Upper lobe of left lung (tissue), 6 donors: Measurements from ENCODE around the gene SPTSSB. TPM values are rescaled to one million over a fixed set of nuclear protein-coding genes. Genes with fewer than 3 reads are reported as not detected.

Experiments used
- ATAC-seq, 2 donors: fragments of 200-7000 bp; cut with Tn5 transposase; one replicate each; pipeline ENCODE4 v1.9.1; 2022; ENCODE audit warnings: mild to moderate bottlenecking in 2 of 2, moderate library complexity in 2 of 2; ENCODE audit not compliant: low FRiP score in 2 of 2
- DNase-seq, 2 donors: peaks; one replicate each; pipeline ENCODE4 v3.0.0-alpha.2; 2019 to 2020
- H3K27ac ChIP-seq, 4 donors: fragments of 200-600 bp; sonication (generic); one replicate each; pipeline ENCODE4 v1.5.1; 2016 to 2019
- H3K27me3 ChIP-seq, 4 donors: fragments of 200-600 bp; sonication (generic); one replicate each; pipeline ENCODE4 v1.5.1; 2017 to 2019
- H3K36me3 ChIP-seq, 4 donors: fragments of 200-600 bp; sonication (generic); one replicate each; pipeline ENCODE4 v1.5.1; 2016 to 2019
- H3K4me1 ChIP-seq, 4 donors: fragments of 200-600 bp; sonication (generic); one replicate each; pipeline ENCODE4 v1.5.1; 2018 to 2019
- H3K4me3 ChIP-seq, 4 donors: fragments of 200-600 bp; sonication (generic); one replicate each; pipeline ENCODE4 v1.5.1; 2017 to 2019; ENCODE audit warnings: mild to moderate bottlenecking in 2 of 4, moderate library complexity in 1 of 4
- H3K9me3 ChIP-seq, 4 donors: fragments of 200-600 bp; sonication (generic); one replicate each; pipeline ENCODE4 v1.5.1; 2018 to 2019
- EP300 ChIP-seq, 4 donors: sonication (generic); formaldehyde crosslinking; IDR thresholded peaks; one replicate each; pipeline ENCODE4 v1.5.1; 2017; ENCODE audit warnings: antibody characterized with exemption in 4 of 4, control low read depth in 2 of 4
- POLR2A ChIP-seq, 4 donors: fragments of 450-650 bp; IDR thresholded peaks; one replicate each; pipeline ENCODE4 v1.5.1; 2016 to 2017; ENCODE audit warnings: antibody characterized with exemption in 4 of 4, mild to moderate bottlenecking in 2 of 4
- POLR2AphosphoS5 ChIP-seq, 2 donors: sonication (generic); formaldehyde crosslinking; IDR thresholded peaks; one replicate each; pipeline ENCODE4 v1.5.1; 2017; ENCODE audit warnings: antibody characterized with exemption in 2 of 2
- WGBS, 2 donors: methylation state at CpG; one replicate each; pipeline ENCODE4 v1.1.5; 2017 to 2018; 5-methylcytosine and 5-hydroxymethylcytosine counted together
- total RNA-seq, 6 donors: library from RNA; depleted of rRNA in 4 of 6; stranded (reverse); fragments of >200 nt in 4 of 6; gene quantifications; one replicate each; pipeline versions ENCODE4 v1.1.0 to v1.2.1, GENCODE V29; 2016 to 2021
- TF ChIP-seq, protein P1 (sequence below), 6 experiments: fragments of 450-650 bp in 4 of 6; fragments of 200-600 bp in 2 of 6; sonication (generic) in 2 of 6; IDR thresholded peaks; one replicate each; pipeline ENCODE4 v1.5.1; 2016 to 2019; ENCODE audit warnings: antibody characterized with exemption in 6 of 6
- donor health status: DM: no; HTN: no; CAD: no; lungs with moderate emphysema.
- donor health status: DM: no; HTN: yes; CAD: no; lungs with severe emphysema.

SPTSSB gene
- total RNA-seq, 6 donors from 2014 or later: 0.46 to 1.1 (median 0.98) TPM; not detected in 3

DNA sequence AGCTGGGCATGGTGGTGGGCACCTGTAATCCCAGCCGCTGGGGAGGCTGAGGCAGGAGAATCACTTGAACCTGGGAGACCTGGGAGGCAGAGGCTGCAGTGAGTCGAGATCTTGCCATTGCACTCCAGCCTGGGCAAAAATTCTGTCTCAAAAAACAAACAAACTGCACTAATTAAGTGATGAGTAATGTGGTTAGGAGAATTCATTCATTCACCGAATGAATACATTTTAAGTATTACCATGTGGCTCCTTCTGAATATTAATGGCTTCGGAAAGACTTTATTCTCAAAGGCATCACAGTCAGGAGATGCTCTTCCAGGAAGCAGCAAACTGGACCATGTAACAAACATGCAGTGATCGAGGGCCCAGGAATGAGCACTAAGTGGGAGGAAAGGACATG is 23.6 kb downstream of the SPTSSB start:
- H3K27ac ChIP-seq: no peak overlapping the region
- no peak overlapping the region for H3K4me3 ChIP-seq
- H3K4me1 ChIP-seq: no peaks in the 10 kb centered on the region
- no peak for ATAC-seq
- no peaks in the 10 kb centered on the region for H3K36me3 ChIP-seq
- no peaks in the 10 kb centered on the region for H3K27me3 ChIP-seq
- H3K9me3 ChIP-seq: no peaks in the 10 kb centered on the region
- TF ChIP-seq POLR2AphosphoS5 (IDR thresholded peaks at IDR 0.05): no peak
- WGBS, 2 donors: 92 to 94% methylated on average over 5 of the region's 5 CpGs
- DNase-seq: no peak

DNA sequence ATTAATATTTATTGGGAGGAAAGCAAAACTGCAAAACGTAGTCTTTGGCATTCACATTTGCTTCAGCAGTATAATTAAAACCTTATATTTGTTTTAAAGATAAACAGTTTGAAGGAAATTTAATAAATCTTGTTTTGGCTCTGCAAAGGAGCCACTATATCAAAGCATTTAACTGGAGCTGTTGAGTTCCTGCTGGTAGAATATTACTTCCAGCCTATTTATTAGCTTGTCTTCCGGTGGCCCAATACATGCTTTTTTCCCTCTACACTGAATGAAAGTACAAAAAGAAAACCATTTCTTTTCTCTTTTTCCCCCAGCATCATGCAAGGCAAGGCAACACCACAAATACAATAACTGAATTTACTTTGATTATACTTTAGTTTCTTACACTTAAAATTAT is 26.3 kb downstream of the SPTSSB start:
- no peaks in the 10 kb centered on the region for H3K36me3 ChIP-seq
- no peak overlapping the region for H3K4me3 ChIP-seq
- no peak for ATAC-seq
- H3K27ac ChIP-seq: no peak overlapping the region
- no peaks in the 10 kb centered on the region for H3K27me3 ChIP-seq
- WGBS, 2 donors: 51 to 52% methylated on average over 2 of the region's 2 CpGs
- DNase-seq: no peak
- TF ChIP-seq POLR2AphosphoS5 (IDR thresholded peaks at IDR 0.05) (no peak), EP300 (IDR thresholded peaks at IDR 0.05) (no peak), POLR2A (IDR thresholded peaks at IDR 0.05) (no peak)
- TF ChIP-seq, protein P1, sequence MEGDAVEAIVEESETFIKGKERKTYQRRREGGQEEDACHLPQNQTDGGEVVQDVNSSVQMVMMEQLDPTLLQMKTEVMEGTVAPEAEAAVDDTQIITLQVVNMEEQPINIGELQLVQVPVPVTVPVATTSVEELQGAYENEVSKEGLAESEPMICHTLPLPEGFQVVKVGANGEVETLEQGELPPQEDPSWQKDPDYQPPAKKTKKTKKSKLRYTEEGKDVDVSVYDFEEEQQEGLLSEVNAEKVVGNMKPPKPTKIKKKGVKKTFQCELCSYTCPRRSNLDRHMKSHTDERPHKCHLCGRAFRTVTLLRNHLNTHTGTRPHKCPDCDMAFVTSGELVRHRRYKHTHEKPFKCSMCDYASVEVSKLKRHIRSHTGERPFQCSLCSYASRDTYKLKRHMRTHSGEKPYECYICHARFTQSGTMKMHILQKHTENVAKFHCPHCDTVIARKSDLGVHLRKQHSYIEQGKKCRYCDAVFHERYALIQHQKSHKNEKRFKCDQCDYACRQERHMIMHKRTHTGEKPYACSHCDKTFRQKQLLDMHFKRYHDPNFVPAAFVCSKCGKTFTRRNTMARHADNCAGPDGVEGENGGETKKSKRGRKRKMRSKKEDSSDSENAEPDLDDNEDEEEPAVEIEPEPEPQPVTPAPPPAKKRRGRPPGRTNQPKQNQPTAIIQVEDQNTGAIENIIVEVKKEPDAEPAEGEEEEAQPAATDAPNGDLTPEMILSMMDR (IDR thresholded peaks at IDR 0.05): no peak
- no peaks in the 10 kb centered on the region for H3K9me3 ChIP-seq
- no peaks in the 10 kb centered on the region for H3K4me1 ChIP-seq

DNA sequence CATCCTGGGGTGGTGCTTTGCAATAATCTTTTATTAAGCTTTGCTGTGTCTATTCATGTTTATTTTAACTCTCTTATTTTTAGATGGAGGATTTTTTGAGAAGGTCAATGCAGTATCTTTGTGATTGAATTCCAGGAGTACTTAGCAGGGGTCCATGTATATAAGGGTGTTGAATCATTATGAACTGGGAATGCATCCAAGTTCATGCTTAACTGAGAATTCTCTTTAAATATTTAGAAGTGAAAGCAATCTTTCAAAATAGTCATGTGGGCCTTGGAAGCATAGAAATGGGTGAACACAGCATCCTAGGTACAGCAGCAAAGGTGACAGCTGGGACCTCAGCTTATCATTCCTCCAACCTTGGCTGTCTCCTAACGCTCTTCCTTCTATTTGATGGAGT is 27.3 kb downstream of the SPTSSB start:
- no peak overlapping the region for H3K4me3 ChIP-seq
- WGBS, 2 donors: 93% methylated on average over 1 of the region's 1 CpG
- no peaks in the 10 kb centered on the region for H3K36me3 ChIP-seq
- H3K9me3 ChIP-seq: no peaks in the 10 kb centered on the region
- H3K27me3 ChIP-seq: no peaks in the 10 kb centered on the region
- no peak overlapping the region for H3K27ac ChIP-seq
- ATAC-seq: no peak
- H3K4me1 ChIP-seq: no peaks in the 10 kb centered on the region
- DNase-seq: no peak
- TF ChIP-seq, protein P1 (IDR thresholded peaks at IDR 0.05): no peak
- TF ChIP-seq POLR2AphosphoS5 (IDR thresholded peaks at IDR 0.05) (no peak), POLR2A (IDR thresholded peaks at IDR 0.05) (no peak), EP300 (IDR thresholded peaks at IDR 0.05) (no peak)

DNA sequence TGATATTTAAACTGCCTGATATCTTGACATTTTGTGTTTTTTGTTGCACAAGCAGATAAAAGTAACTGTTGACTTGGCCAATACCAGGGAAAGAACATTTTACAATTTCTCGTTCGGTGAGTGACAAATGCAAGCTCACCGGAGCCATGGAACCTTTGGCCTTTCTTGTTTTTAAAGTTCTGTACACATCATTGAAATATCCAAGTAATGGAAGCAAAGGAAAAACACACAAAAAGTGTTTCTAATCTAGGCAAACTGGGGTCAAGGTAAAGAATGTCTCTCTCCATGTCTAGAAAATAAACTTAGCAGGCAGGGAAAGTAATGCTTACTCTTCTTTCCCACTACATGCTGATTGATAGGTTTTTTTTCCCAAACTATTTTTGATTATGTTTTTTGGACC is 27.8 kb downstream of the SPTSSB start:
- TF ChIP-seq, protein P1 (IDR thresholded peaks at IDR 0.05): no peak
- TF ChIP-seq EP300 (IDR thresholded peaks at IDR 0.05) (no peak), POLR2AphosphoS5 (IDR thresholded peaks at IDR 0.05) (no peak), POLR2A (IDR thresholded peaks at IDR 0.05) (no peak)
- ATAC-seq (no peak), DNase-seq (no peak)
- no peaks in the 10 kb centered on the region for H3K27me3 ChIP-seq
- H3K4me1 ChIP-seq: no peaks in the 10 kb centered on the region
- no peak overlapping the region for H3K4me3 ChIP-seq
- H3K9me3 ChIP-seq: no peaks in the 10 kb centered on the region
- no peak overlapping the region for H3K27ac ChIP-seq
- WGBS, 2 donors: 82% methylated on average over 3 of the region's 3 CpGs
- no peaks in the 10 kb centered on the region for H3K36me3 ChIP-seq

DNA sequence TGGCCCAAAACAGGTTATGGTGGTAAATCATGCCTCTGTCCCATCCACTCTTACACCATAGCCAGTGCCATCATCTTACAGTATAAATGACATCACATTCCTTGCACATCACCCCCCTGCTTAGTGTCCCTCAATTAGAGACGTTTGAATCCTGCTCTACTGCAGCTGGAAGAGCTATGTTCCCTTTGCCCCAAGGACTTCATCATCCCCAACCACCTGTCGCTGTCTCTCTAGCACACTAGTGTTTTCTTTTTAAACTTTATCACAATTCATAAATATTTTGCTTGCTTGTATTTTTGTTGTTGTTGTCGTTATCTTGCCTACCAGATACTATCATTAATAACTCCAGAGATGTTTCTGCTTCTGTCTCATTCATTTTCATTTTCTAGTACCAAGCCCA is 28.7 kb downstream of the SPTSSB start:
- no peak overlapping the region for H3K4me3 ChIP-seq
- H3K9me3 ChIP-seq: no peaks in the 10 kb centered on the region
- H3K36me3 ChIP-seq: no peaks in the 10 kb centered on the region
- no peak overlapping the region for H3K27ac ChIP-seq
- ATAC-seq: no peak
- 80 to 85% methylated on average over 3 of the region's 3 CpGs for WGBS, 2 donors
- TF ChIP-seq EP300 (IDR thresholded peaks at IDR 0.05) (no peak), POLR2AphosphoS5 (IDR thresholded peaks at IDR 0.05) (no peak), POLR2A (IDR thresholded peaks at IDR 0.05) (no peak)
- TF ChIP-seq, protein P1 (IDR thresholded peaks at IDR 0.05): no peak
- no peaks in the 10 kb centered on the region for H3K4me1 ChIP-seq
- no peak for DNase-seq
- no peaks in the 10 kb centered on the region for H3K27me3 ChIP-seq
